ENCODE measurements around the gene PTPRM.

PTPRM gene

DNA sequence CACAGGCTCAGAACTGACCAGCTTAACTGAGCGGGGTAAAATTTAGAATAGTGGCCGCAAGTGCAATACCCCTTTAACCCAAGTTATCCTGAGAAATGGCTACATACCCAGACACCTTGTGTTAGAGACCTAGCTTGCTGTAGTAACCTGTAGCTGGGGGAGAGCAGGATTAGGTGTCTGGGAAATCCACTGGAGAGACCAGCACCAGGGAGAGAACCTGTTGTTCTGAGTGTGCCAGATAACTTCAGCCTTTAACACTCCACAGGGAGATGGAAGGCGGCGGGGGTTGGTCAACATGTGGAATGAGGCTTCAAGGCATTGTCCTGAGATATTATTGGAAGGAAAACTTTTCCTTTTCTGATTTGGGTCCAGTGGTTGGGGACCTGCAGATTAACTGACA lies 356.0 kb downstream of the PTPRM start:
- H3K27ac ChIP-seq, result no peak overlapping the region
- TF ChIP-seq, protein P1, sequence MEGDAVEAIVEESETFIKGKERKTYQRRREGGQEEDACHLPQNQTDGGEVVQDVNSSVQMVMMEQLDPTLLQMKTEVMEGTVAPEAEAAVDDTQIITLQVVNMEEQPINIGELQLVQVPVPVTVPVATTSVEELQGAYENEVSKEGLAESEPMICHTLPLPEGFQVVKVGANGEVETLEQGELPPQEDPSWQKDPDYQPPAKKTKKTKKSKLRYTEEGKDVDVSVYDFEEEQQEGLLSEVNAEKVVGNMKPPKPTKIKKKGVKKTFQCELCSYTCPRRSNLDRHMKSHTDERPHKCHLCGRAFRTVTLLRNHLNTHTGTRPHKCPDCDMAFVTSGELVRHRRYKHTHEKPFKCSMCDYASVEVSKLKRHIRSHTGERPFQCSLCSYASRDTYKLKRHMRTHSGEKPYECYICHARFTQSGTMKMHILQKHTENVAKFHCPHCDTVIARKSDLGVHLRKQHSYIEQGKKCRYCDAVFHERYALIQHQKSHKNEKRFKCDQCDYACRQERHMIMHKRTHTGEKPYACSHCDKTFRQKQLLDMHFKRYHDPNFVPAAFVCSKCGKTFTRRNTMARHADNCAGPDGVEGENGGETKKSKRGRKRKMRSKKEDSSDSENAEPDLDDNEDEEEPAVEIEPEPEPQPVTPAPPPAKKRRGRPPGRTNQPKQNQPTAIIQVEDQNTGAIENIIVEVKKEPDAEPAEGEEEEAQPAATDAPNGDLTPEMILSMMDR (conservative IDR thresholded peaks at IDR 0.05), result no peak

DNA sequence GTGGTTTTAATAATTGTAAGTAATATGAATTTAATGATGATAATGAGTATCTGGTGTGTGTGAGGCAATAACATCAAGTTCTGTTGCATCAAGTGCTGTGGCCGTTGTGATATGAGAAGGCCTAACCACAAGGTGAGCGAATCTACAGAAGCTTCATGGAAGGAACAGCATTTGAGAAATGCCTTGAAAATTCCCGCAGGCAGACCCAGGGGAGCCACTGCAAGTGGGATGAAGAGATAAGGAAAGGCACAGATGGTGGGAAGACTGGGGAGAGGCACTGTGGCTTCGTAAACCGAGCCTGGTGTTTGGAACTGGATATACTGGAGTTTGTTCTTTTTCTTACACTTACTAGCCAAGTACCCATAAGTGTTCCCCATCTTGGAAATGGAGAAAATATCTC lies 357.5 kb downstream of the PTPRM start:
- TF ChIP-seq, protein P1 (conservative IDR thresholded peaks at IDR 0.05), result no peak
- no peak overlapping the region for H3K27ac ChIP-seq

DNA sequence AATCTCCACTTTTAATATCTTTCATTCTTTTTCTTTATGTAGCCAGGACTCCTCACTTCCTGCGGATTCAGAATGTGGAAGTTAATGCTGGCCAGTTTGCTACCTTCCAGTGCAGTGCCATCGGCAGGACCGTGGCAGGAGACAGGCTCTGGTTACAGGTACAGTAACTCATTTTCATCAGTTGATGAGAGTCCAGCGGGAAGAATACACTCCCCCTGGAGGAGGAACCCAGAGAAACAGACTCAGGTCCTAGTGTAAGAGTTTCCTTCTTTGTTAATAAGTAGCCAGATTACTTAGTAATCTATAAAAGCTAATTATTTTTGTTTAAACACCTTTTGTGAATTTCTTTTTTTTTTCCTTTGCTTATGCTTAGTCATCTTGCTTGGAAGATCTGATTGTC lies 359.4 kb downstream of the PTPRM start:
- no peak overlapping the region for H3K27ac ChIP-seq
- TF ChIP-seq, protein P1 (conservative IDR thresholded peaks at IDR 0.05), result peak; percentile 36

DNA sequence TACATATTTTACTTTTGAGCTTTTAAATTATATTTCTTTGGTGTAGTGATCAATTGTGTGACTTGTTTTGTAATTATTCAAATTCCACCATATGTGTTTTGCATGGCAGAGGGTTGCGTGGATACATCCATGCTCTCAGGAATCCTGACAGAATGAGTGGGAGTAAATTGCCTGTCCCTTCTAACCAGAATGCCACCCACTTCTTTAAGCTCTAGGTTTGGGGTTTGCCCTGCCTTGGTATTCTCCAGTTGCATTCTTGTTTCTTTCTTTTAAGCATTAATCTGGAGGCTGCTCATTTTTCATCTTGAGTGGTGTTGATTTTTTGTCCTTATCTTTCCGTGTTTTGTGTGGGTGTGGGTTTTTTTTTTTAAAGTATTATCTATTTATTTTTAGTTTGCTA lies 360.0 kb downstream of the PTPRM start:
- no peak overlapping the region for H3K27ac ChIP-seq
- TF ChIP-seq, protein P1 (conservative IDR thresholded peaks at IDR 0.05), result no peak

DNA sequence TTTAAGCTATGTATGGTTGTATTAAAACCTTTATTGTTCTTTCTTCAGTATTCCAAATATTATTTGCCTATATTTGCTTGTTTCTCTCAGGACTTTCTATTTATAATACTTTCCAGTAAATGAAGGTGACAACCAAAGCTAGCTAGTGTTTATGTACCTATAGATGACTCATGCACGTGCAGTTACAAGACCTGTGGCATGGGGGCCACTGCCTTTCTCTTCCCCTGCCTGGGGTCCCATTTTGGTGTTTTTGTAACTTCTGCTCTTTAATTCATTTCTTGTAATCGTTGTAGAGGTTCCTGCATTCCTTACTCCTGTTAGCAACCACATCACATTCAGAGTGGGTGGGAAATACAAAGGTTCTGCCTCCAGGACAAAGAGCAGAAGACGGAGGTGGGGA lies 364.6 kb downstream of the PTPRM start:
- TF ChIP-seq, protein P1 (conservative IDR thresholded peaks at IDR 0.05), result no peak
- no peak overlapping the region for H3K27ac ChIP-seq

DNA sequence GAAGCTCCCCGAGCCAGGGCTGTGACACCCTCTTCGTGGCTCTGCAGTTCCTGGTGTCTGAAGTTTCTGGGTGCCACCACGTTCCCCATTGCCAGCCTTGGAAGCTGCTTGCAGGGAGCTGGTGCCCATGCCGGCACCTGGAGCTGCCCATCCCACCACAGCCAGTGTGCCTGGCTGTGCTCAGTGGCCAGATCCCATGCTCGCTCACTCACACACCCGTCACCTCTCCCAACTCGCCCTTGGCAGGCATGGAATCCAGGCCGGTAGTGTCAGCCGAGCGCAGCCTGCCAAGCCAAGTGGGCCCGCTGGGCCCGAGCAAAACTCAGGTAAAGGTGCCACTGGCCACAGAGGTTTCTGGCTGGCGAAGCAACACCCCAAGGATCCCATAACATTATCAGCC lies 370.2 kb downstream of the PTPRM start:
- TF ChIP-seq, protein P1 (conservative IDR thresholded peaks at IDR 0.05), result no peak
- H3K27ac ChIP-seq, result no peak overlapping the region

DNA sequence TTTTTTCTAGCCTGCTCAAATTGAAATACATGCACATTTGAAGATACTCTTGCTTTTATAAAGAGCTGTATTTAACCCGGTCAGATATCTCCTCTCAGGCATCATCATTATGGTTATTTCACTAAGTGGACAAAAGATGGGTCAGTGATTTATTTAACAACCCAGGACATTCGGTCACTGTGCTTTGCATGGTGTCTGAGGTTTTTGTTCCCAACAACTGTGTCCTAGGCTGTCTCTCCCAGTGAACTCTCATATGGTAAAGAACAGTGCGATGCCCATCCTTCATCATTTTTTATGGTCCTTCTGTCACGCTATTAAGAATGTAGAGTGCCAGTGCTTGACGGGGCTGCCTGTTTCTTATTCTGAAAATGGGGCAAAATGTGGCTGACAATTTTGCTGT lies 372.4 kb downstream of the PTPRM start:
- TF ChIP-seq, protein P1 (conservative IDR thresholded peaks at IDR 0.05), result no peak

DNA sequence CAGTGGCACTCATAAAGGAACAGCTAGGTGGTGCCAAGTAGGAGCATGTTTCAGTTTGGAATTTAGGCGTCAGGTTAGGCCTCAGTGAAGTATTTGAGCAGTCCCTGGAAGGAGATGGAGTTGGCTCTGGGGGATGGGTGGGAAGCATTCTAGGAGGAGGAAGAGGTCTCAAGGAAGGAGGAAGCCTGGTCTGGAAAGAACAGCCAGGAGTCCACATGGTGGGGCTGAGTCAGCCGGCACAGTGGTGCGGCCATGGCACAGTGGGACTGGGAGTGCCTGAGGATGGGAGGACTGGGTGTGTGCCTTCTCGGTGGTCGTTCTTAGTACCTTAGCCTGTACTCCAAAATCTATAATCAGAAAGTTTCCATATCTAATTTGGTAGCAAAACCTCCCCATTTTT lies 373.3 kb downstream of the PTPRM start:
- peak overlapping the region; percentile 65 for H3K27ac ChIP-seq
- TF ChIP-seq, protein P1 (conservative IDR thresholded peaks at IDR 0.05), result no peak

More for the DNA sequence above, 372.4 kb downstream of the PTPRM start:
- H3K27ac ChIP-seq, result no peak overlapping the region
